SK-N-SH treated with all-trans-retinoic acid at 6 μM for 48 hours (cell line): ENCODE results near the gene PACSIN3.

ENCODE experiments used
- ATAC-seq: fragments of 200-7000 bp; cut with Tn5 transposase; 3 replicates; pipeline ENCODE4 v1.9.1; 2020; ENCODE audit warnings: mild to moderate bottlenecking, moderate library complexity
- ARNTL ChIP-seq: fragments of 450-650 bp; formaldehyde crosslinking; IDR thresholded peaks from 2 replicates; pipeline ENCODE4 v1.5.0; 2020; ENCODE audit warnings: low read depth, mild to moderate bottlenecking, moderate library complexity, borderline replicate concordance
- CSDC2 ChIP-seq: fragments of 250-450 bp; sonication (Bioruptor Pico); IDR thresholded peaks from 2 replicates; pipeline ENCODE4 v1.5.0; 2020; ENCODE audit warnings: mild to moderate bottlenecking, moderate library complexity
- ESRRG ChIP-seq: fragments of 250-450 bp; sonication (Bioruptor Pico); IDR thresholded peaks from 2 replicates; pipeline ENCODE4 v1.6.1; 2021; ENCODE audit warnings: mild to moderate bottlenecking
- GLIS3 ChIP-seq: fragments of 250-450 bp; sonication (Bioruptor Pico); IDR thresholded peaks from 2 replicates; pipeline ENCODE4 v1.5.0; 2020; ENCODE audit warnings: mild to moderate bottlenecking, moderate library complexity
- PPARA ChIP-seq: fragments of 250-450 bp; sonication (Bioruptor Pico); IDR thresholded peaks from 2 replicates; pipeline ENCODE4 v1.5.0; 2020; ENCODE audit warnings: mild to moderate bottlenecking, borderline replicate concordance
- RARB ChIP-seq: fragments of 250-450 bp; sonication (Bioruptor Pico); IDR thresholded peaks from 2 replicates; pipeline ENCODE4 v1.8.0; 2021; ENCODE audit warnings: mild to moderate bottlenecking, moderate library complexity
- SNAI2 ChIP-seq: fragments of 250-450 bp; sonication (Bioruptor Pico); IDR thresholded peaks from 2 replicates; pipeline ENCODE4 v1.5.0; 2020; ENCODE audit warnings: mild to moderate bottlenecking, moderate library complexity
- TCF4 ChIP-seq: fragments of 250-450 bp; sonication (Bioruptor Pico); IDR thresholded peaks from 2 replicates; pipeline ENCODE4 v1.8.0; 2021; ENCODE audit warnings: mild to moderate bottlenecking, moderate library complexity, borderline replicate concordance
- TOX ChIP-seq: fragments of 250-450 bp; sonication (Bioruptor Pico); IDR thresholded peaks from 2 replicates; pipeline ENCODE4 v1.8.0; 2021; ENCODE audit warnings: mild to moderate bottlenecking, moderate library complexity, borderline replicate concordance
- ZC3H10 ChIP-seq: fragments of 250-450 bp; sonication (Bioruptor Pico); IDR thresholded peaks from 2 replicates; pipeline ENCODE4 v1.5.1; 2021; ENCODE audit warnings: mild to moderate bottlenecking, moderate library complexity
- ZFP3 ChIP-seq: fragments of 250-450 bp; sonication (Bioruptor Pico); IDR thresholded peaks from 2 replicates; pipeline ENCODE4 v1.5.0; 2020; ENCODE audit warnings: mild to moderate bottlenecking, moderate library complexity
- ZFP30 ChIP-seq: fragments of 450-650 bp; formaldehyde crosslinking; IDR thresholded peaks from 2 replicates; pipeline ENCODE4 v1.5.0; 2022; ENCODE audit warnings: mild to moderate bottlenecking, moderate library complexity
- ZNF70 ChIP-seq: fragments of 450-650 bp; formaldehyde crosslinking; IDR thresholded peaks from 2 replicates; pipeline ENCODE4 v1.5.0; 2020; ENCODE audit warnings: mild to moderate bottlenecking, moderate library complexity
- ZNF8 ChIP-seq: fragments of 450-650 bp; formaldehyde crosslinking; IDR thresholded peaks from 2 replicates; pipeline ENCODE4 v1.5.0; 2020; ENCODE audit warnings: mild to moderate bottlenecking, moderate library complexity
- TF ChIP-seq, protein P1 (sequence below): fragments of 250-450 bp; sonication (Bioruptor Pico); IDR thresholded peaks from 2 replicates; pipeline ENCODE4 v1.5.0; 2020; ENCODE audit warnings: mild to moderate bottlenecking, moderate library complexity
- TF ChIP-seq, protein P2 (sequence below): fragments of 250-450 bp; sonication (Bioruptor Pico); IDR thresholded peaks from 2 replicates; pipeline ENCODE4 v1.8.0; 2021; ENCODE audit warnings: low read depth, mild to moderate bottlenecking, moderate library complexity, borderline replicate concordance
- TF ChIP-seq, protein P3 (sequence below): fragments of 250-450 bp; sonication (Bioruptor Pico); IDR thresholded peaks from 2 replicates; pipeline ENCODE4 v1.8.0; 2020; ENCODE audit warnings: mild to moderate bottlenecking, moderate library complexity, borderline replicate concordance
- TF ChIP-seq, protein P4 (sequence below): fragments of 250-450 bp; sonication (Bioruptor Pico); IDR thresholded peaks from 2 replicates; pipeline ENCODE4 v1.5.1; 2021; ENCODE audit warnings: mild to moderate bottlenecking, moderate library complexity
- TF ChIP-seq, protein P5 (sequence below): fragments of 250-450 bp; sonication (Bioruptor Pico); IDR thresholded peaks from 2 replicates; pipeline ENCODE4 v1.5.1; 2020; ENCODE audit warnings: low read depth, mild to moderate bottlenecking, moderate library complexity

PACSIN3 gene

DNA sequence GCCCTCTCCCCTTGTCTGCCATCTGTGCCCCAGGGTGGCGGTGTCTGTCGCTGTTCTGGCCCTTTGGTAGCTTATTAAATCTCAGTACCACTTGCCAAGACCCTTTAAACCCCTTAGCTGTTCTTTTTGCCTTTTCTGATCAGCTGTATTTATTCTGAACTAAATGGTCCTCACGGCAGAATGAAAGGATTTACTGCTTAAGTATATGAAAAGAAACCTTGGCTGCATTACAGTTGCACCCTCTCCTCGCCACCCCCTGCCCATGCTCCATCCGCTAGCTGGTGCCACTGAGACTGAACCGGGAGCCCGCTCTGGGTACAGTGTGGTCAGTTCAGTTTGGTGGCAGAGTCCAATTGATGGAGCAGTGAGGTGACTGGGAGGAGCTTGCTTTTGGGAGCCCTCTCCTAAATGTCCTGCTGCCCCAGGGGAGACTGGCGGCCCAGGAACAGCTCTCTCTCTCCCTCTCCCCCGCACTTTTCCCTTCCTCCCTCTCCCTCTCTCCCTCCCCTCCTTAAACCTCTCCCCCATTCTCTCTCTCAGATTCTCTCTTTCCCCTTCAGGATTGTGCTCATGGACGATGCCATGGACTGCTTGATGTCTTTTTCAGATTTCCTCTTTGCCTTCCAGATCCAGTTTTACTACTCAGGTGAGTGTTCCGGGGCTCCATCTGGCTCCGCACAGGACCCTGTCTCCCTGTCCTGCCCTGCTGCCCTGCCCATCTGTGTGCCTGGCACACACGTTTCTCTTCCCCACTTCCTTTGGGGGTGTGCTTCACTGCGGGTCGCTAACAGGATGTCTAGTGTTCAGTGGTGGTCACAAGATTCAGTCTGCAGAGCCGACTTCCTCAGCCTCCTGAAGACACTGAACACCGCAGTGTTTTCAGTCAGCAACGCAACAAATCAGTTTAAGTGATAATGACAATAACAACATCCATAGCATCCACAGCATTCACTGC lies 31.3 kb downstream of the PACSIN3 start:
- no peak for ATAC-seq
- TF ChIP-seq ZC3H10 (CRISPR knock-in tag) (no peak), ZNF70 (CRISPR knock-in tag) (no peak)
- TF ChIP-seq, protein P1, sequence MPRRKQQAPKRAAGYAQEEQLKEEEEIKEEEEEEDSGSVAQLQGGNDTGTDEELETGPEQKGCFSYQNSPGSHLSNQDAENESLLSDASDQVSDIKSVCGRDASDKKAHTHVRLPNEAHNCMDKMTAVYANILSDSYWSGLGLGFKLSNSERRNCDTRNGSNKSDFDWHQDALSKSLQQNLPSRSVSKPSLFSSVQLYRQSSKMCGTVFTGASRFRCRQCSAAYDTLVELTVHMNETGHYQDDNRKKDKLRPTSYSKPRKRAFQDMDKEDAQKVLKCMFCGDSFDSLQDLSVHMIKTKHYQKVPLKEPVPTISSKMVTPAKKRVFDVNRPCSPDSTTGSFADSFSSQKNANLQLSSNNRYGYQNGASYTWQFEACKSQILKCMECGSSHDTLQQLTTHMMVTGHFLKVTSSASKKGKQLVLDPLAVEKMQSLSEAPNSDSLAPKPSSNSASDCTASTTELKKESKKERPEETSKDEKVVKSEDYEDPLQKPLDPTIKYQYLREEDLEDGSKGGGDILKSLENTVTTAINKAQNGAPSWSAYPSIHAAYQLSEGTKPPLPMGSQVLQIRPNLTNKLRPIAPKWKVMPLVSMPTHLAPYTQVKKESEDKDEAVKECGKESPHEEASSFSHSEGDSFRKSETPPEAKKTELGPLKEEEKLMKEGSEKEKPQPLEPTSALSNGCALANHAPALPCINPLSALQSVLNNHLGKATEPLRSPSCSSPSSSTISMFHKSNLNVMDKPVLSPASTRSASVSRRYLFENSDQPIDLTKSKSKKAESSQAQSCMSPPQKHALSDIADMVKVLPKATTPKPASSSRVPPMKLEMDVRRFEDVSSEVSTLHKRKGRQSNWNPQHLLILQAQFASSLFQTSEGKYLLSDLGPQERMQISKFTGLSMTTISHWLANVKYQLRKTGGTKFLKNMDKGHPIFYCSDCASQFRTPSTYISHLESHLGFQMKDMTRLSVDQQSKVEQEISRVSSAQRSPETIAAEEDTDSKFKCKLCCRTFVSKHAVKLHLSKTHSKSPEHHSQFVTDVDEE (CRISPR knock-in tag), result no peak

DNA sequence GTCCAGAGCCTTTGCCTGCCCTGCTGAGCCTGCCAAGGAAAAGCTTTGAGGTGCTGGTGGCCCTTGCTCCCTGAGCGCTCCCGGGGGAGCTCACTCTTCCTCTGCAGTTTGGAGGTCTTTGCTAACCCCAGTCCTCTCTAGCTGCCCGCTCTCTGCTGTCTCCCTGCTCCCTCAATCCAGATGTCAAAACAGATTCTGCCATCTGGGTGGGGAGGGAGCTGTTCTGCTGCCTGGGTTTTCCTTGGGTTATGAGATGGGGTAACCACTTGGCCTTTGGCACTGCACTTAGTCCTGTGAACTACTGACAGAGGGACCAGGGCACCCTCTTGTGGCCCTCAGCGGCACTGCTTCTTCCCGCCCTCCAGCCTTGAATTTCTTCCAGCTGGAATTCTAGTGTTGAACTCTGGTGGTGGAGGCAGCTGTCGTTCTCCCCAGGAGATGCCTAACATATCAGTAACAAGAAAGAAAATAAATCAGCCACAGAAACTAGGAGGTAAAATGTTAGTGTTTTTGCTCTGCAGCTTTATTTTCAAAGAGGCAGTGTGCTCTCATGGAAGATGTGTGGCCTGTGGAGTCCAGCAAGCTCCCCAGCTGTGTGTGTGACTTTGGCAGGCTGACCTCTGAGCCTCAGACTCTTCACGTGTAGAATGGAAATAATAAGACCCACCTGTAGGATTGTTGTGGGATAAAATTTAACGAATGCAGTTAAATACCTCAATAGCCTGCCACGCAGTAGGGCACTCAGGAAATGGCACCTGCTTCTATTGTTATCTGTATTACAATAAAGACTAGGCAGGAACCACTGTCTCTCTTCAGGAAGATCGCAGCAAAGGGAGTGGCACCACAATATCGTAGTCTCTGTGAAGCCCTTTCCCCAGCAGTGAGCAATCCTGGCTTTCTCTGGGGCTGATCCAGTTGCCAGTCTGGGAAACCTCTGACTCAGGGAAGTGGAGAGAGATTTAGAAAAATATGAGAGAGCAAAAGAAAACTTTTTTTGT lies 33.0 kb downstream of the PACSIN3 start:
- TF ChIP-seq TOX (CRISPR knock-in tag), result no peak
- TF ChIP-seq, protein P2, sequence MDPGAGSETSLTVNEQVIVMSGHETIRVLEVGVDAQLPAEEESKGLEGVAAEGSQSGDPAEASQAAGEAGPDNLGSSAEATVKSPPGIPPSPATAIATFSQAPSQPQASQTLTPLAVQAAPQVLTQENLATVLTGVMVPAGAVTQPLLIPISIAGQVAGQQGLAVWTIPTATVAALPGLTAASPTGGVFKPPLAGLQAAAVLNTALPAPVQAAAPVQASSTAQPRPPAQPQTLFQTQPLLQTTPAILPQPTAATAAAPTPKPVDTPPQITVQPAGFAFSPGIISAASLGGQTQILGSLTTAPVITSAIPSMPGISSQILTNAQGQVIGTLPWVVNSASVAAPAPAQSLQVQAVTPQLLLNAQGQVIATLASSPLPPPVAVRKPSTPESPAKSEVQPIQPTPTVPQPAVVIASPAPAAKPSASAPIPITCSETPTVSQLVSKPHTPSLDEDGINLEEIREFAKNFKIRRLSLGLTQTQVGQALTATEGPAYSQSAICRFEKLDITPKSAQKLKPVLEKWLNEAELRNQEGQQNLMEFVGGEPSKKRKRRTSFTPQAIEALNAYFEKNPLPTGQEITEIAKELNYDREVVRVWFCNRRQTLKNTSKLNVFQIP (CRISPR knock-in tag), result no peak
- TF ChIP-seq, protein P3, sequence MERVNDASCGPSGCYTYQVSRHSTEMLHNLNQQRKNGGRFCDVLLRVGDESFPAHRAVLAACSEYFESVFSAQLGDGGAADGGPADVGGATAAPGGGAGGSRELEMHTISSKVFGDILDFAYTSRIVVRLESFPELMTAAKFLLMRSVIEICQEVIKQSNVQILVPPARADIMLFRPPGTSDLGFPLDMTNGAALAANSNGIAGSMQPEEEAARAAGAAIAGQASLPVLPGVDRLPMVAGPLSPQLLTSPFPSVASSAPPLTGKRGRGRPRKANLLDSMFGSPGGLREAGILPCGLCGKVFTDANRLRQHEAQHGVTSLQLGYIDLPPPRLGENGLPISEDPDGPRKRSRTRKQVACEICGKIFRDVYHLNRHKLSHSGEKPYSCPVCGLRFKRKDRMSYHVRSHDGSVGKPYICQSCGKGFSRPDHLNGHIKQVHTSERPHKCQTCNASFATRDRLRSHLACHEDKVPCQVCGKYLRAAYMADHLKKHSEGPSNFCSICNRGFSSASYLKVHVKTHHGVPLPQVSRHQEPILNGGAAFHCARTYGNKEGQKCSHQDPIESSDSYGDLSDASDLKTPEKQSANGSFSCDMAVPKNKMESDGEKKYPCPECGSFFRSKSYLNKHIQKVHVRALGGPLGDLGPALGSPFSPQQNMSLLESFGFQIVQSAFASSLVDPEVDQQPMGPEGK (CRISPR knock-in tag), result no peak
- TF ChIP-seq ESRRG (CRISPR knock-in tag), result no peak
- no peak for TF ChIP-seq CSDC2
- TF ChIP-seq, protein P4, sequence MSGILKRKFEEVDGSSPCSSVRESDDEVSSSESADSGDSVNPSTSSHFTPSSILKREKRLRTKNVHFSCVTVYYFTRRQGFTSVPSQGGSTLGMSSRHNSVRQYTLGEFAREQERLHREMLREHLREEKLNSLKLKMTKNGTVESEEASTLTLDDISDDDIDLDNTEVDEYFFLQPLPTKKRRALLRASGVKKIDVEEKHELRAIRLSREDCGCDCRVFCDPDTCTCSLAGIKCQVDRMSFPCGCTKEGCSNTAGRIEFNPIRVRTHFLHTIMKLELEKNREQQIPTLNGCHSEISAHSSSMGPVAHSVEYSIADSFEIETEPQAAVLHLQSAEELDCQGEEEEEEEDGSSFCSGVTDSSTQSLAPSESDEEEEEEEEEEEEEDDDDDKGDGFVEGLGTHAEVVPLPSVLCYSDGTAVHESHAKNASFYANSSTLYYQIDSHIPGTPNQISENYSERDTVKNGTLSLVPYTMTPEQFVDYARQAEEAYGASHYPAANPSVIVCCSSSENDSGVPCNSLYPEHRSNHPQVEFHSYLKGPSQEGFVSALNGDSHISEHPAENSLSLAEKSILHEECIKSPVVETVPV (CRISPR knock-in tag), result no peak
- TF ChIP-seq ARNTL (CRISPR knock-in tag), result no peak
- TF ChIP-seq SNAI2 (CRISPR knock-in tag), result no peak
- TF ChIP-seq ZFP3 (CRISPR knock-in tag), result no peak
- TF ChIP-seq, protein P5, sequence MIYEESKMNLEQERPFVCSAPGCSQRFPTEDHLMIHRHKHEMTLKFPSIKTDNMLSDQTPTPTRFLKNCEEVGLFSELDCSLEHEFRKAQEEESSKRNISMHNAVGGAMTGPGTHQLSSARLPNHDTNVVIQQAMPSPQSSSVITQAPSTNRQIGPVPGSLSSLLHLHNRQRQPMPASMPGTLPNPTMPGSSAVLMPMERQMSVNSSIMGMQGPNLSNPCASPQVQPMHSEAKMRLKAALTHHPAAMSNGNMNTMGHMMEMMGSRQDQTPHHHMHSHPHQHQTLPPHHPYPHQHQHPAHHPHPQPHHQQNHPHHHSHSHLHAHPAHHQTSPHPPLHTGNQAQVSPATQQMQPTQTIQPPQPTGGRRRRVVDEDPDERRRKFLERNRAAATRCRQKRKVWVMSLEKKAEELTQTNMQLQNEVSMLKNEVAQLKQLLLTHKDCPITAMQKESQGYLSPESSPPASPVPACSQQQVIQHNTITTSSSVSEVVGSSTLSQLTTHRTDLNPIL (CRISPR knock-in tag), result no peak
- peak; percentile 88 for ATAC-seq

DNA sequence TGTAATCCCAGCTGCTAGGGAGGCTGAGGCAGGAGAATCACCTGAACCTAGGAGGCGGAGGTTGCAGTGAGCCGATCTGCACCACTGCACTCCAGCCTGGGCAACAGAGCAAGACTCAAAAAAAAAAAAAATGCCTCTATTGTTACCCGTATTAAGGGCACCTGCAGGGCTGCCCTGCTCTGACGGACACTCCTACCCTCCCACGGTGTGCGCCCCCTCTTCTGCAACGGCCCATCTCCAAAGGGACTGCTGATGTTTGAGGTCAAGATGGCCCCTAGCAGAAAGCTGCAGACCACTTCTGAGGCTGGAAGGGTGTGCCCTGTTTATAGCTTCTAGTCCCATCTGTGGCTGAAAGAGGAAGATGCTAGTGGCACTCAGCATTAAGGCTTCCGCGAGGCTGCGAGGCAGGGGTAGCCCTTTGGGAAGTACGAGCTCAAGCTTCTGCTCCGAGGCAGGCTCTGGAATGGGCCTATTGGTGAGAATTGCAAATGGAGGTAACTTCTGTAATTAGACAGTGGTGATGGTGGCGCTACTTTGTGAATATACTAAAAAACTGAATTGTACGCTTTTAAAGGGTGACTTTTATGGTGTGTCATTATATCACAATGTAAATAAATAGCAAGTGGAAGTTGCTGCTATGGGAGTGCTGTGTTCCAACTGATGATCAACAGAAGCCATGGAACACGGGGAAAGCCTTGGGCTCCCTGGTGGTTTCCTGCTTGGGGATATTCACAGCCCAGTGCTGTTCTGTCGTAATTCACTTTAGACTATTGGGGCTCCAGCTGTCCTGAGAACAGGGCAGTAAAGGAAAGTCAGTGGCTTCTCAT lies 33.9 kb downstream of the PACSIN3 start:
- ATAC-seq, result peak; percentile 3; the same call in 1 of the 3 replicates
- no peak for TF ChIP-seq ZC3H10 (CRISPR knock-in tag)
- TF ChIP-seq ZNF8 (CRISPR knock-in tag), result no peak
- no peak for TF ChIP-seq PPARA (CRISPR knock-in tag)
- TF ChIP-seq TOX (CRISPR knock-in tag), result no peak
- TF ChIP-seq, protein P5 (CRISPR knock-in tag), result no peak
- TF ChIP-seq, protein P3 (CRISPR knock-in tag), result no peak
- no peak for TF ChIP-seq ESRRG (CRISPR knock-in tag)
- no peak for TF ChIP-seq ARNTL (CRISPR knock-in tag)
- no peak for TF ChIP-seq RARB
- TF ChIP-seq GLIS3, result no peak
- no peak for TF ChIP-seq ZFP30 (CRISPR knock-in tag)
- TF ChIP-seq TCF4 (CRISPR knock-in tag), result no peak
- no peak for TF ChIP-seq ZNF70 (CRISPR knock-in tag)
